Measurements from ENCODE around the gene YIPF6. TPM values are rescaled to one million over a fixed set of nuclear protein-coding genes. Genes with fewer than 3 reads are reported as not detected.

The YIPF6 gene
- 21.5 and 27.1 TPM in 2 replicates for total RNA-seq

GRCh38 chrX:68498508-68499379 lies at the start of gene YIPF6:
Gene YIPF6, plus strand, starts transcription at chrX:68499051. Its CDS starts 16 bp downstream, at chrX:68499067.
- TF ChIP-seq CTCF (IDR thresholded peaks at IDR 0.05; ENCODE audit: extremely low read depth, low read depth, low read length) = no peak
- H3K4me2 ChIP-seq (ENCODE audit: insufficient read depth, low read length) = peak within 1 kb of the TSS; percentile 81
- H3K4me1 ChIP-seq (ENCODE audit: insufficient read depth, low read length) = peaks cover 5% of the 10 kb centered on the region
- peak; percentile 89 for DNase-seq (ENCODE audit: insufficient read length, low spot score, missing footprints)
- peaks cover 49% of the 10 kb centered on the region for H3K79me2 ChIP-seq (ENCODE audit: insufficient read depth, low read length)
- peak within 1 kb of the TSS; percentile 89 for H3K27ac ChIP-seq (ENCODE audit: low read depth, low read length)
- no peaks in the 10 kb centered on the region for H3K36me3 ChIP-seq (ENCODE audit: insufficient read depth, low read length)
- H3K4me3 ChIP-seq (ENCODE audit: insufficient read depth, low read length) = peak within 1 kb of the TSS; percentile 86
- H3K27me3 ChIP-seq (ENCODE audit: insufficient read depth, low read length) = peaks cover 3% of the 10 kb centered on the region
- no peaks in the 10 kb centered on the region for H3K9me3 ChIP-seq (ENCODE audit: low read depth, low read length)
- peak within 1 kb of the TSS; percentile 94 for H2AFZ ChIP-seq (ENCODE audit: low read length)
- peaks cover 10% of the 10 kb centered on the region for H4K20me1 ChIP-seq (ENCODE audit: insufficient read depth, low read length)

GRCh38 chrX:68451720-68452119 lies 47.1 kb upstream of the YIPF6 start:
- H3K9me3 ChIP-seq (ENCODE audit: low read depth, low read length) = no peaks in the 10 kb centered on the region
- H2AFZ ChIP-seq (ENCODE audit: low read length) = no peak overlapping the region
- H3K79me2 ChIP-seq (ENCODE audit: insufficient read depth, low read length) = no peaks in the 10 kb centered on the region
- no peaks in the 10 kb centered on the region for H3K36me3 ChIP-seq (ENCODE audit: insufficient read depth, low read length)
- H3K4me1 ChIP-seq (ENCODE audit: insufficient read depth, low read length) = no peaks in the 10 kb centered on the region
- no peak overlapping the region for H3K4me2 ChIP-seq (ENCODE audit: insufficient read depth, low read length)
- H3K4me3 ChIP-seq (ENCODE audit: insufficient read depth, low read length) = no peak overlapping the region
- TF ChIP-seq CTCF (IDR thresholded peaks at IDR 0.05; ENCODE audit: extremely low read depth, low read depth, low read length) = no peak
- H4K20me1 ChIP-seq (ENCODE audit: insufficient read depth, low read length) = no peaks in the 10 kb centered on the region
- no peaks in the 10 kb centered on the region for H3K27me3 ChIP-seq (ENCODE audit: insufficient read depth, low read length)
- no peak overlapping the region for H3K27ac ChIP-seq (ENCODE audit: low read depth, low read length)
- no peak for DNase-seq (ENCODE audit: insufficient read length, low spot score, missing footprints)

- H2AFZ ChIP-seq (ENCODE audit: low read length) = no peak overlapping the region
- H3K9me3 ChIP-seq (ENCODE audit: low read depth, low read length) = no peaks in the 10 kb centered on the region
- TF ChIP-seq CTCF (IDR thresholded peaks at IDR 0.05; ENCODE audit: extremely low read depth, low read depth, low read length) = no peak
- H3K36me3 ChIP-seq (ENCODE audit: insufficient read depth, low read length) = no peaks in the 10 kb centered on the region
- H4K20me1 ChIP-seq (ENCODE audit: insufficient read depth, low read length) = no peaks in the 10 kb centered on the region
- no peak overlapping the region for H3K27ac ChIP-seq (ENCODE audit: low read depth, low read length)
- no peak overlapping the region for H3K4me2 ChIP-seq (ENCODE audit: insufficient read depth, low read length)
- H3K79me2 ChIP-seq (ENCODE audit: insufficient read depth, low read length) = no peaks in the 10 kb centered on the region
- DNase-seq (ENCODE audit: insufficient read length, low spot score, missing footprints) = no peak
- H3K27me3 ChIP-seq (ENCODE audit: insufficient read depth, low read length) = no peaks in the 10 kb centered on the region
- no peak overlapping the region for H3K4me3 ChIP-seq (ENCODE audit: insufficient read depth, low read length)
- H3K4me1 ChIP-seq (ENCODE audit: insufficient read depth, low read length) = no peaks in the 10 kb centered on the region
Observed at GRCh38 chrX:68454476-68455150, 44.2 kb upstream of the YIPF6 start.

- Histone ChIP-seq H4K20me1 (ENCODE audit: insufficient read depth, low read length) (no peaks in the 10 kb centered on the region), H3K79me2 (ENCODE audit: insufficient read depth, low read length) (no peaks in the 10 kb centered on the region), H3K36me3 (ENCODE audit: insufficient read depth, low read length) (no peaks in the 10 kb centered on the region), H3K4me2 (ENCODE audit: insufficient read depth, low read length) (no peak overlapping the region), H3K27ac (ENCODE audit: low read depth, low read length) (no peak overlapping the region), H3K27me3 (ENCODE audit: insufficient read depth, low read length) (no peaks in the 10 kb centered on the region), H3K4me3 (ENCODE audit: insufficient read depth, low read length) (no peak overlapping the region), H3K4me1 (ENCODE audit: insufficient read depth, low read length) (no peaks in the 10 kb centered on the region), H2AFZ (ENCODE audit: low read length) (no peak overlapping the region), H3K9me3 (ENCODE audit: low read depth, low read length) (no peaks in the 10 kb centered on the region)
- no peak for TF ChIP-seq CTCF (IDR thresholded peaks at IDR 0.05; ENCODE audit: extremely low read depth, low read depth, low read length)
- no peak for DNase-seq (ENCODE audit: insufficient read length, low spot score, missing footprints)
Observed at GRCh38 chrX:68455151-68455510, 43.7 kb upstream of the YIPF6 start.

All from osteoblast (primary cell).